Endothelial cell of hepatic sinusoid (primary cell): ENCODE measurements around the gene ADAMTS17.
"Not testable (repeated sequence)": the region's sequence is repeated elsewhere in the genome, so short reads cannot be mapped to it uniquely, and the experiment has no call there.

ENCODE experiments used
- in situ Hi-C: cut with HindIII; loops from 2 replicates; pipeline ENCODE4 v1.10.0; 2017; ENCODE audit warnings: low sequenced_read_pairs

ADAMTS17 gene

GRCh38 chr15:99944131-99944530, 397.6 kb downstream of the ADAMTS17 start:
- in situ Hi-C loops: no loop called here

- in situ Hi-C loops: no loop called here
Measured at GRCh38 chr15:99943466-99943865, 398.3 kb downstream of the ADAMTS17 start.

GRCh38 chr15:99932676-99933402, 408.9 kb downstream of the ADAMTS17 start:
- in situ Hi-C loops: no loop called here

- in situ Hi-C loops: no loop called here
Measured at GRCh38 chr15:99931703-99932603, 409.8 kb downstream of the ADAMTS17 start.

- in situ Hi-C loops: no loop called here
Measured at GRCh38 chr15:99930696-99931095, 411.1 kb downstream of the ADAMTS17 start.

- in situ Hi-C loops: no loop called here
Measured at GRCh38 chr15:99929266-99929665, 412.5 kb downstream of the ADAMTS17 start.

- in situ Hi-C loops: no loop called here
Measured at GRCh38 chr15:99928429-99928981, 413.3 kb downstream of the ADAMTS17 start.

- in situ Hi-C loops: not testable (repeated sequence)
Measured at GRCh38 chr15:99926532-99926931, 415.2 kb downstream of the ADAMTS17 start.

GRCh38 chr15:99925661-99926461, 415.9 kb downstream of the ADAMTS17 start:
- in situ Hi-C loops: no loop called here

- in situ Hi-C loops: no loop called here
Measured at GRCh38 chr15:99923711-99924110, 418.1 kb downstream of the ADAMTS17 start.
